ENCODE data around the gene SCN1A. TPM values are rescaled to one million over a fixed set of nuclear protein-coding genes. Genes with fewer than 3 reads are reported as not detected.
"Not testable (repeated sequence)": the region's sequence is repeated elsewhere in the genome, so short reads cannot be mapped to it uniquely, and the experiment has no call there.

SCN1A gene
- total RNA-seq, 1 donor from 2014 or later, result not detected

DNA sequence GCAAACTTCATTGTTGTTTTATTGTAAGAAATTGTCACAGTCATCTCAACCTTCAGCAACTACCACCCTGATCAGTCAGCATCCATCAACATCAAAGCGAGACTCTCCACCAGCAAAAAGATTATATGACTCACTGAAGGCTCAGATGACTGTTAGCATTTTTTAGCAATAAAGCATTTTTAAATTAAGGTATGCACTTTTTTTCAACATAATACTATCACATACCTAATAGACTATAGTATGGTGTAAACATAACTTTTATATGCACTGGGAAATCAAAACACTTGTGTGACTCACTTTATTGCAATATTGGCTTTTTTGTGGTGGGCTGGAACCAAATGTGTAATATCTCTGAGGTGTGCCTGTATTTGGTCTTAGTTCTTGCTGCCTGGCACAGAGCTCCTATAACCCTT is 15.6 kb downstream of the SCN1A start:
- no peaks in the 10 kb centered on the region for H3K27me3 Mint-ChIP-seq
- ChIA-PET CTCF (no interaction called here), POLR2A (no interaction called here)
- no peaks in the 10 kb centered on the region for H3K4me1 Mint-ChIP-seq
- H3K9me3 Mint-ChIP-seq, result peaks cover 4% of the 10 kb centered on the region
- DNase-seq (no peak), ATAC-seq (ENCODE audit: low read depth) (no peak)
- TF ChIP-seq, protein P1, sequence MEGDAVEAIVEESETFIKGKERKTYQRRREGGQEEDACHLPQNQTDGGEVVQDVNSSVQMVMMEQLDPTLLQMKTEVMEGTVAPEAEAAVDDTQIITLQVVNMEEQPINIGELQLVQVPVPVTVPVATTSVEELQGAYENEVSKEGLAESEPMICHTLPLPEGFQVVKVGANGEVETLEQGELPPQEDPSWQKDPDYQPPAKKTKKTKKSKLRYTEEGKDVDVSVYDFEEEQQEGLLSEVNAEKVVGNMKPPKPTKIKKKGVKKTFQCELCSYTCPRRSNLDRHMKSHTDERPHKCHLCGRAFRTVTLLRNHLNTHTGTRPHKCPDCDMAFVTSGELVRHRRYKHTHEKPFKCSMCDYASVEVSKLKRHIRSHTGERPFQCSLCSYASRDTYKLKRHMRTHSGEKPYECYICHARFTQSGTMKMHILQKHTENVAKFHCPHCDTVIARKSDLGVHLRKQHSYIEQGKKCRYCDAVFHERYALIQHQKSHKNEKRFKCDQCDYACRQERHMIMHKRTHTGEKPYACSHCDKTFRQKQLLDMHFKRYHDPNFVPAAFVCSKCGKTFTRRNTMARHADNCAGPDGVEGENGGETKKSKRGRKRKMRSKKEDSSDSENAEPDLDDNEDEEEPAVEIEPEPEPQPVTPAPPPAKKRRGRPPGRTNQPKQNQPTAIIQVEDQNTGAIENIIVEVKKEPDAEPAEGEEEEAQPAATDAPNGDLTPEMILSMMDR (IDR thresholded peaks at IDR 0.05), result no peak
- intact Hi-C loops (cut with micrococcal nuclease), result no loop called here
- H3K36me3 Mint-ChIP-seq (ENCODE audit: low read depth), result no peaks in the 10 kb centered on the region
- H3K27ac Mint-ChIP-seq, result no peak overlapping the region
- no peak overlapping the region for H3K4me3 Mint-ChIP-seq

DNA sequence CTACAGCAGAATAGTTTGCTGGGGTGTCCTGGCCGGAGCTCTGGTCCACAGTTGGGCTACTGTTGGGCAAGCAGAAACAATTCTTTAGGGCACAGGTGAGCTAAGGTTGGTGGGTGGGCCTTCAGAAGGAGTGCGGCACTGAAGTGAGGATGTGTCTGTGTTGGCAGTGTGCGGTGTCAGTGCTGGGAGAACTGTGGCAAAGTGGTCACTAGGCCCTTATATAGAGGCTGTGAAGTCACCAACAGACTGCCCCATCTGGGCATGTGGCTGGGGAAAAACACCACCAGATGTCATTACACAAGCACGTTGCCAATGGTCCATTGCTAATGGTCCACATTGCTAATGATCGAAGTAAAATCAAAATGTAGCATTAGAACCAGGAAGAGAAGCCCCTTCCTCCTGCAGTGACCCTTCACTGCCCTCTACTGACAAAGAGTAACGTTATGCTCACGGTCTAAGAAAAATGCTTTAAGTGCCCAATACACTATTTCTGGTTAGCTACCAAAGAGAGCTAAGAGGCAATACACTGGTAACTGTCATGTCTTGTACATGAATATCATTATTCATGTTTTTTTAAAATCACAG is 21.3 kb downstream of the SCN1A start:
- no peak for DNase-seq
- ChIA-PET POLR2A (no interaction called here), CTCF (no interaction called here)

DNA sequence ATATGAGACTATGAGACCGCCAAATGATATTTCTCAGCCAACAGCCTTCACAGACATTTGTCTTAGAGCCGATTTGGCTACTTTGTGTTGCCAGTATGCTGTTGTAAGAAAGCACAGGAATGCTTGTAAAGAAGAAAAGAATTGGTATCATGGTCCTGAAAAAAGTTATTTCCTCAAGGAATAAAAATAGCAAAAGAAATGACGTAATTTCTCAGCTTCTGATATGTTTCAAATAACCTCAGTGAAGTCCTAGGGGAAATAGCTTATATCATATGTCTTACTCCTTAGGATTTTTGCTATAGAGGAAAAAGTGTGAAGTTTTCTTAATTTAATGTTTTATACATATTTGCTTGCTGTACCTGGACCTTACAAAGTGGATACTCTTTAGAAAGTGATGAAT is 23.0 kb downstream of the SCN1A start:
- intact Hi-C loops (cut with micrococcal nuclease), result no loop called here
- H3K4me3 Mint-ChIP-seq, result no peak overlapping the region
- TF ChIP-seq, protein P1 (IDR thresholded peaks at IDR 0.05), result no peak
- ATAC-seq (ENCODE audit: low read depth), result no peak
- no peak overlapping the region for H3K27ac Mint-ChIP-seq
- no peak for DNase-seq
- CTCF ChIA-PET, result no interaction called here
- no peaks in the 10 kb centered on the region for H3K9me3 Mint-ChIP-seq
- POLR2A ChIA-PET, result no interaction called here
- no peaks in the 10 kb centered on the region for H3K4me1 Mint-ChIP-seq
- H3K36me3 Mint-ChIP-seq (ENCODE audit: low read depth), result no peaks in the 10 kb centered on the region
- no peaks in the 10 kb centered on the region for H3K27me3 Mint-ChIP-seq

More for the DNA sequence above, 21.3 kb downstream of the SCN1A start:
- H3K4me3 Mint-ChIP-seq, result no peak overlapping the region
- H3K36me3 Mint-ChIP-seq (ENCODE audit: low read depth), result no peaks in the 10 kb centered on the region
- H3K9me3 Mint-ChIP-seq, result peaks cover 4% of the 10 kb centered on the region
- no peak overlapping the region for H3K27ac Mint-ChIP-seq
- H3K4me1 Mint-ChIP-seq, result no peaks in the 10 kb centered on the region
- no peaks in the 10 kb centered on the region for H3K27me3 Mint-ChIP-seq
- ATAC-seq (ENCODE audit: low read depth), result no peak
- intact Hi-C loops (cut with micrococcal nuclease), result no loop called here
- TF ChIP-seq, protein P1 (IDR thresholded peaks at IDR 0.05), result no peak

DNA sequence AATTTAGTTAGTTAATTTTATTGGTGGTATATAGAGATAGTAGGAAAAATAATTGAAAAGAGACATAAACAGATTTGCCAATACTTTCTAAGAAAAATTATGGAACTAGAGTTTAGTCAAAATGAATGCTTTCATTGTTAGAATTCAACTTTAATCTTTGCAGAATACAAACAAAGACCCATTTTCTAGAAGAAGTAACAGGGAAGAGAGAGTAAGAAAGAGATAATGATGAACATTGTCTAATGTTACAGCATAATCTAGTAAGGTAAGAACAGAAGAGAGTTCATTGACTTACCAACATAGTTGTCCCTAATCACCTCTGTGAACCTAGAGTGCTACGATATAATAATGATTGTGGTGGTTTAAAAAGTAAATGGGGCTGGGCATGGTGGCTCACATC is 23.7 kb downstream of the SCN1A start:
- no peak for ATAC-seq (ENCODE audit: low read depth)
- ChIA-PET CTCF (no interaction called here), POLR2A (no interaction called here)
- DNase-seq, result no peak
- intact Hi-C loops (cut with micrococcal nuclease), result no loop called here
- Mint-ChIP-seq H3K4me3 (no peak overlapping the region), H3K36me3 (ENCODE audit: low read depth) (no peaks in the 10 kb centered on the region), H3K27me3 (no peaks in the 10 kb centered on the region), H3K27ac (no peak overlapping the region), H3K4me1 (no peaks in the 10 kb centered on the region), H3K9me3 (no peaks in the 10 kb centered on the region)
- TF ChIP-seq, protein P1 (IDR thresholded peaks at IDR 0.05), result no peak

DNA sequence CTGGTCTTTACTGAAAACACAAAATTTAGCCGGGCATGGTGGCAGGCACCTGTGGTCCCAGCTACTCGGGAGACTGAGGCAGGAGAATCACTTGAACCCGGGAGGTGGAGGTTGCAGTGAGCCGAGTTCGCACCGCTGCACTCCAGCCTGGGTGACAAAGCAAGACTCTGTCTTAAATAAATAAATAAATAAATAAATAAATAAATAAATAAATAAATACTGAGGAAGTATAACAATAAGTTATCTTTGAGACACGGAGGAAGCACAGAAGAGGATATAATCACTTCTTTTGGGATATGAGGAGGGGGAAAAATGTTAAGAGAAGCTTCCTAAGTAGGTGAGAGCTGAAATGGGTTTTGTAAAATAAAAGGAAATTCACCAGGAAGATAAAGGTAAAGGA is 24.5 kb downstream of the SCN1A start:
- intact Hi-C loops (cut with micrococcal nuclease); DNase-seq; CTCF ChIA-PET; H3K4me3 Mint-ChIP-seq; H3K36me3 Mint-ChIP-seq (ENCODE audit: low read depth); H3K4me1 Mint-ChIP-seq; H3K27ac Mint-ChIP-seq; H3K9me3 Mint-ChIP-seq; POLR2A ChIA-PET; H3K27me3 Mint-ChIP-seq; ATAC-seq (ENCODE audit: low read depth): not testable (repeated sequence)

DNA sequence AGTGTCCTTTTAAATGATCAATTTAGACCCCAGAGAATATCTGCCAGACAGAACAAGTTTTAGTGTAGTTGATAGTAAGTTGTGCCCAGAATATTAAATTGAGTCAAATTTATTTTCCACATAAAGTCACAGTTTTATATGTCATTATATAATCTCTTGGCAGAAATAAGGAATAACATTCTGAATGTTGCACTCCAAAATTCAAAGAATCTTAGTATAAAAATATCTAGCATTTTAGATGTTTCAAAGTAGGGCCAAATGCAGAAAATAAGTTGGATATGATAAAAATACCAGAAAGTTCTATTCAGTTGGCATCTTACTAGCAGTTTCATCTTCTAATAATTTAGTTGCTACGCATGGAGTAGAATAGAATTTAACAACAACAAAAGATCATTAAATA is 33.5 kb downstream of the SCN1A start:
- ATAC-seq (ENCODE audit: low read depth) (no peak), DNase-seq (no peak)
- CTCF ChIA-PET, result no interaction called here
- H3K9me3 Mint-ChIP-seq, result no peaks in the 10 kb centered on the region
- POLR2A ChIA-PET, result no interaction called here
- TF ChIP-seq, protein P1 (IDR thresholded peaks at IDR 0.05), result no peak
- no peaks in the 10 kb centered on the region for H3K4me1 Mint-ChIP-seq
- no peak overlapping the region for H3K4me3 Mint-ChIP-seq
- intact Hi-C loops (cut with micrococcal nuclease), result no loop called here
- H3K27ac Mint-ChIP-seq, result no peak overlapping the region
- peaks cover 2% of the 10 kb centered on the region for H3K27me3 Mint-ChIP-seq
- no peaks in the 10 kb centered on the region for H3K36me3 Mint-ChIP-seq (ENCODE audit: low read depth)

Measured in activated B cell treated with CpG ODN at 0.5 μM for 24 hours (primary cell).